ENCODE measurements around the gene CHPF2.

The CHPF2 gene

GRCh38 chr7:151254851-151255250, 22.6 kb downstream of the CHPF2 start:
- no peak for DNase-seq (ENCODE audit: low read depth)
- no peak for TF ChIP-seq CTCF (IDR thresholded peaks at IDR 0.05; ENCODE audit: insufficient read depth, low read depth, low read length, missing control alignments)
- H3K4me3 ChIP-seq (ENCODE audit: low read depth, low read length), result no peak overlapping the region

DNA sequence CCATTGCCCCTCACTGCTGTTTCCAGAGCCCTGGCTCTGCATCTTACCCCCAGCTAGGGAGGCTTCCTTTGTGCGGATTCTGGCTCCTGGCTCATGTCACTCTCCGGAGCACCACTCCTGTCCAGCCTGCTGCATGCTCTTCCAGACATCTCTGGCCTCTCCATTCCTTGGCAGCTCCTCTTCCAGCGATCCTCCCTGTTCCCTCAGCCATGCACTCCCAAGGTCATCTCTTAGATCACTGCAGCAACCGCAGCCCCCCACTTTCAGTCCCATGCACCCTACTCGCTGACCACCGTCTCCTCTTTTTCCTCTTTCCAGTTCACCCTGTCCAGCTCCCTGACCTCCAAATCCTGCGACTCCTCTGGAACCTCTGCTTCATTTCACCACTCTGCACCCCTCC, 23.1 kb downstream of the CHPF2 start:
- no peak for TF ChIP-seq CTCF (IDR thresholded peaks at IDR 0.05; ENCODE audit: insufficient read depth, low read depth, low read length, missing control alignments)
- H3K4me3 ChIP-seq (ENCODE audit: low read depth, low read length), result no peak overlapping the region
- DNase-seq (ENCODE audit: low read depth), result no peak

DNA sequence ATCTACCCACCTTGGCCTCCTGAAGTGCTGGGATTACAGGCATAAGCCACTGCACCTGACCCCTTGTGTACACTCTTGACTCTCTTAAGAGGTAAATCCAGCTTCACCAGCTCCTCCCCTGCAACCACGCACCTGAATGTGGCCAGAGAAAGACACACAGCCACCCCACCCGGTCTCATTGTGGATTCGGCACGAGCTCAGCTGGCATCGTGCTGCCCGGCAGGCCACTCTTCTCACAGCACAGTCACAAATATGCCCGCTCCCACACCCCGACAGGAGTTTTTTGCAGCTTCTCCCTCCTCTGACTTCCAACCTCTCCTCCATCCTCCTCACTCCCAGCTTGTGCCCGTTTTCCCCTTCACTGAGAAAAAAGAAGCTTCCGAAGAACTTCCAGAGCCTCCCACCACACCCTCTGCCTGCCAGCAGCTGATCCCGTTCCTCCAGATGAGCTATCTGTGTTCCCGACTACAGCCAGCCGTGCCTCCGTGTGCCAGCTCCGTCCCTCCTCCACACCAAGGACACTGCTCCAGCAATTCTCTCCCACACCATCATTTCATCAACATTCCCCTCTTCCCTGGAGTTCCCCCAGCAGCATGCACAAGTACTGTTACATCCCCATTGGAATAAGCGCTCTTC, 24.2 kb downstream of the CHPF2 start:
- no peak for DNase-seq (ENCODE audit: low read depth)

GRCh38 chr7:151257990-151258389, 25.7 kb downstream of the CHPF2 start:
- no peak overlapping the region for H3K4me3 ChIP-seq (ENCODE audit: low read depth, low read length)
- no peak for DNase-seq (ENCODE audit: low read depth)
- TF ChIP-seq CTCF (IDR thresholded peaks at IDR 0.05; ENCODE audit: insufficient read depth, low read depth, low read length, missing control alignments), result no peak

More for the DNA sequence above, 24.2 kb downstream of the CHPF2 start:
- no peak overlapping the region for H3K4me3 ChIP-seq (ENCODE audit: low read depth, low read length)
- no peak for TF ChIP-seq CTCF (IDR thresholded peaks at IDR 0.05; ENCODE audit: insufficient read depth, low read depth, low read length, missing control alignments)

DNA sequence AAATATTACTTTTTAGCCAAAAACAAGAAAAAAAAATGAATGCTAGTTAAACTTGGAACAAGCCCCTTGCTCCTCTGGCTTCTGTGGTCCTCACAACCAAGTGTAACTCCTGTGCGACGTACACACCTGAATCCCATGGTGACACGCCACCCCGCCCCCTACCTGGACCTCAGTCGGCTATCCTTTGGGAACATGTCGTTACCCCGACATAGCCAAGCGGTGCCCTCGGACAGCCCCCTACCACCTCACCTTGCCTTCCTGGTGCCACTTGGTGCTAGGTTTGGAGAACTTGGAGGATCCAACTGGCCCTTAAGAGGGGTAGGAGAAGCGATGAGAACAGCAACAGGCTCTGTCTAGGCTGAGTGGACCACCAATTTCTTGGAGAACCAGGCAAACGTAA, 28.2 kb downstream of the CHPF2 start:
- no peak for TF ChIP-seq CTCF (IDR thresholded peaks at IDR 0.05; ENCODE audit: insufficient read depth, low read depth, low read length, missing control alignments)
- no peak overlapping the region for H3K4me3 ChIP-seq (ENCODE audit: low read depth, low read length)
- DNase-seq (ENCODE audit: low read depth), result no peak

GRCh38 chr7:151260883-151261282, 28.6 kb downstream of the CHPF2 start:
- no peak overlapping the region for H3K4me3 ChIP-seq (ENCODE audit: low read depth, low read length)
- TF ChIP-seq CTCF (IDR thresholded peaks at IDR 0.05; ENCODE audit: insufficient read depth, low read depth, low read length, missing control alignments), result no peak
- no peak for DNase-seq (ENCODE audit: low read depth)

DNA sequence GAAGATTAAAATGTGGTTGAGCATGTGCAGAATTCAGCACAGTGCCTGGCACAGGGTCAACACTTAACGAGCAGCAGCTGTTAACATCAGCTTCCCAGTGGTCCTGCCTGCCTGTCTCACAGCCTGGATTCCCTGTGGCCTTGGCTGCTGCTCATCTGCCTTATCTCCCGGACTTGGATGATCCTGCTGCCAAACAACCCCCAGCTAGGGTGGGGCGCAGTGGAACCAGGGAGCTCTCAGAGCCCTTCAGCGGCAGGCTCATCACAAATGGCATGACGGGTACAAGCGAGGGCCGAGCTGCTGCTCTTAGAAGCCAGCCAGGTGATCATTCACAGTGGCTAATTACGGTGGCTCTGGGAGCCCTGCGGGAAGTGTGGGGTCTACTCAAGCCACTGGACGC, 29.2 kb downstream of the CHPF2 start:
- no peak for TF ChIP-seq CTCF (IDR thresholded peaks at IDR 0.05; ENCODE audit: insufficient read depth, low read depth, low read length, missing control alignments)
- H3K4me3 ChIP-seq (ENCODE audit: low read depth, low read length), result no peak overlapping the region
- no peak for DNase-seq (ENCODE audit: low read depth)

Data from GM12865 (cell line).